Astrocyte of the hippocampus (primary cell): ENCODE measurements around the gene ACAD11.

Source experiments
- DNase-seq: peaks from one replicate; pipeline ENCODE4 v3.0.0; 2011; ENCODE audit warnings: low read depth, low spot score

The ACAD11 gene

GRCh38 chr3:132509506-132509905 lies 150.1 kb downstream of the ACAD11 start:
- no peak for DNase-seq

DNA sequence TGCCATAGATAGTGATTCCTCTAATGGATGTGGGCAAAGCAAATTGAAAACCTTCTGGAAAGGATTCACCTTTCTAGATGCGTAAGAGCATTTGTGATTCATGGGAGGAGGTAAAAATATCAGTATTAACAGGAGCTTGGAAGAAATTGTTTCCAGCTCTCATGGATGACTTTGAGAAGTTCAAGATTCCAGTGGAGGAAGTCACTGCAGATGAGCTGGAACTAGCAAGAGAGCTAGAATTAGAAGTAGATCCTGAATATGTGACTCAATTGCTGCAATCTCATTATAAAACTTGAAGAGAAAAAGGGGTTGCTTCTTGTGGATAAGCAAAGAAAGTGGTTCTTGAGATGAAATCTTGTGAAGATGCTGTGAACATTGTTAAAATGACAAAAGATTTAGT lies 150.5 kb downstream of the ACAD11 start:
- DNase-seq: no peak
